NCI-H510A (cell line): Measurements from ENCODE around the gene EFHC1.
"Not testable (repeated sequence)": the region's sequence is repeated elsewhere in the genome, so short reads cannot be mapped to it uniquely, and the experiment has no call there.

ENCODE experiments used
- DNase-seq: peaks from one replicate; lab custom pipeline; 2025; lab: John Stamatoyannopoulos, UW

EFHC1 gene, protein sequence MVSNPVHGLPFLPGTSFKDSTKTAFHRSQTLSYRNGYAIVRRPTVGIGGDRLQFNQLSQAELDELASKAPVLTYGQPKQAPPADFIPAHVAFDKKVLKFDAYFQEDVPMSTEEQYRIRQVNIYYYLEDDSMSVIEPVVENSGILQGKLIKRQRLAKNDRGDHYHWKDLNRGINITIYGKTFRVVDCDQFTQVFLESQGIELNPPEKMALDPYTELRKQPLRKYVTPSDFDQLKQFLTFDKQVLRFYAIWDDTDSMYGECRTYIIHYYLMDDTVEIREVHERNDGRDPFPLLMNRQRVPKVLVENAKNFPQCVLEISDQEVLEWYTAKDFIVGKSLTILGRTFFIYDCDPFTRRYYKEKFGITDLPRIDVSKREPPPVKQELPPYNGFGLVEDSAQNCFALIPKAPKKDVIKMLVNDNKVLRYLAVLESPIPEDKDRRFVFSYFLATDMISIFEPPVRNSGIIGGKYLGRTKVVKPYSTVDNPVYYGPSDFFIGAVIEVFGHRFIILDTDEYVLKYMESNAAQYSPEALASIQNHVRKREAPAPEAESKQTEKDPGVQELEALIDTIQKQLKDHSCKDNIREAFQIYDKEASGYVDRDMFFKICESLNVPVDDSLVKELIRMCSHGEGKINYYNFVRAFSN

DNA sequence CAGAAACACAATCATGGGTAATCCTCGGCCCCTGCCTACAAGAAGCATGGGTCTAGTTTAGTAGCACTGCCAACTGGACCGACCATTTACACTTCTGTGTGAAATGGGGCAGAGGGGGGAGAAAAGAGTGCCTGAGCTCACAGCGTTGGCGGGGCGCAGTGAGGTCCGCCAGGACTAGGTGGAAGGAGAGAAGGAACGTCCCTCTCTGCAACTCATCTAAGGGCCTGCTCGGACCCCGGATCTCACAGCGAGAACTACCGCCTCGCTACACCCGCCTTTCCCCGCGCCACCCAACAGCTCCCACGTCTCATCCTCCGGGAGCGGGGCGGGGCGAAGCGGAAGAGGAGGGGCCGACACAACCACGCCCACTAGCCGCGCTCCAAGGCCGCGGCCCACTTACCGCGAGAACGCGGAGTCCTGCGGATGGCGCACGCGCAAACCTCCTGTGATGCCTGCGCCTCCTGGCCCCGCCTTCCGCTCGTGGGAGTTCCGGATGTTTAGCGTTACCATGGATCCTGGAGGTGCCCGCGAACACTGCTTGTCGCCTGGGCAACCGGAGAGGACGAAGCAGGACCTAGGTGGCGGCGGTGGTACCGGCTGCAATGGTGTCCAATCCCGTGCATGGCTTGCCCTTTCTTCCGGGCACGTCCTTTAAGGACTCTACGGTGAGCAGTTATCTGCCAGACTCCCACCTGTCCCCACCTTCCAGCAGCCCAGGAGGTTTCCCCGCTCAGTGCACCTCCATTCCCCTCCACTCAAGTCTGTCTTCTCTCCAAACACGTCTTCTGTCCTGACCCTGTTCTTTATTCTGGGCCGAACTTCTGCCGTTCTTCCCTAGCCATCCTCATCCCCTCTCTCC is at the start of gene EFHC1:
Gene EFHC1, plus strand, starts transcription at position 534 of the 859 bp plus-strand sequence. Its CDS starts 69 bp downstream, at position 603.
- peak; percentile 100 for DNase-seq

- no peak for DNase-seq
Measured at GRCh38 chr6:52371656-52372191, 48.4 kb upstream of the EFHC1 start.

GRCh38 chr6:52373151-52373690 is 46.9 kb upstream of the EFHC1 start:
- no peak for DNase-seq

DNA sequence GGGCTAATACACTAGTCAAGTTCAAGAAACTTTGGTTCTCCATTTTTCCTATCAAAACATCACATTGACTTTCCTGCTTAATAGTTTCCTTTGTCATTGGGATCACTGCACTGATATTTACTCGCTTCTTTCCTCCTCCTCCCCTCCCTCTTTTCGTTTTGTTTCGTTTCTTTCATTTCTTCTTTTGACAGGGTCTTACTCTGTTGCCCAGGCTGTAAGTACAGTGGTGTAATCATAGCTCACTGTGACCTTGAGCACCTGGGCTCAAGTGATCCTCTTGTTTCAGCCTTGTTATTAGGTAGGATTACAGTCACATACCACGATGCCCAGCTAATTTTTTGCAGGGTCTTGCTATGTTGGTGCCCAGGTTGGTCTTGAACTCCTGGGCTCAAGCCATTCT is 45.9 kb upstream of the EFHC1 start:
- DNase-seq = no peak

DNA sequence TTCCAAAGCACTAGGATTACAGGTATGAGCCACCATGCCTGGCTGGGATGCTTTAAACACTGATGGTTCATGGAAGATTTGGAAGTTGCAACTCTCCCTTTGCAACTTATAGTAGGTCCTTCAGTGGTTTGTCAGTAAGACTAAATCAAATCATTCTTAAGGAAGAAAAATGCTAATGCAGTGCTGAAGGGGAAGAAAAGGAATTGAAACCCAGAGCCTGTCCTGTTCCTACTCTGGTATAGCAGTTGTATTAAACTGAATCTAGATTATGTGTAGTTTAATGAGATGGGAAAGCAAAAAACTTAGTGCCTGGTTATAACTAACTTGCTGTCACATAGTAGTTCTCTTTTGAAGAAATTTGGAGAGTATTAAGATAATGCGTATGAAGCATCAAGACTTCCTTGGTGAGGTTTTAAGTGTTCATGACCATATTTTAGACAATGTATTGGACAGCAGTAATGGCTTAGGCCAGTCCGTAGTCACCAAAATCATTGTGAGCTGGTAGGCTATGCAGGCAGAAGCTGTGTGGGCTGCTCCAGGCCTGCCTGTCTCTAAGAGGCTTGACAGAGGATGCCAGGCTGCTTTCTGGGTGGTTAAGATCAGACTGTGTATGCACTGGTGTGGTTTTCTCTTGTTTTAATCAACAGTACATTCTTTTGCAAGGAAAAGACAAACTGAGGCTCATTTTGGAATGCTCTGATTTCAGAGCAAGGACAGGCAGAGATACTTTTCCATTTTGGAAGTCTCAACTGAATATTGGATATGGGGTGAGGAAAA is 44.2 kb upstream of the EFHC1 start:
- no peak for DNase-seq

DNA sequence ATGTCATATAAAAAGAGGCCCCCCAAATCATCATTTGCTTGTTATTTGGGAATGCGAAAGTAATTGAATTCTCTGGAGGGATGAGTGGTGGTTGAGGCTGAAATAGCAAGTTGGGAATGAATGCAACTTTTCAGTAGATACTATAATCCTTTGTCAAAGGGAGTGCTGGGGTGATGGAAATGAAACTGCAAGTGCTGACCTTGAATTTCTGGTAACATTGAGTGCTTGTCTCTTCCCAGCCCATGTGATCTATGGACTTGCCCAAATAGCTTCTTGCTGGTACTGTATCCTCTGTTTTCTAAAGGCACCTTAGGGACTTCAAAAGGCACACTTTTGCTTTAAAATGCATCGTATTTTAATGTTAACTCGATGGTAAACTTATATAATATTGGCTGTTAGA is 43.4 kb upstream of the EFHC1 start:
- no peak for DNase-seq

DNA sequence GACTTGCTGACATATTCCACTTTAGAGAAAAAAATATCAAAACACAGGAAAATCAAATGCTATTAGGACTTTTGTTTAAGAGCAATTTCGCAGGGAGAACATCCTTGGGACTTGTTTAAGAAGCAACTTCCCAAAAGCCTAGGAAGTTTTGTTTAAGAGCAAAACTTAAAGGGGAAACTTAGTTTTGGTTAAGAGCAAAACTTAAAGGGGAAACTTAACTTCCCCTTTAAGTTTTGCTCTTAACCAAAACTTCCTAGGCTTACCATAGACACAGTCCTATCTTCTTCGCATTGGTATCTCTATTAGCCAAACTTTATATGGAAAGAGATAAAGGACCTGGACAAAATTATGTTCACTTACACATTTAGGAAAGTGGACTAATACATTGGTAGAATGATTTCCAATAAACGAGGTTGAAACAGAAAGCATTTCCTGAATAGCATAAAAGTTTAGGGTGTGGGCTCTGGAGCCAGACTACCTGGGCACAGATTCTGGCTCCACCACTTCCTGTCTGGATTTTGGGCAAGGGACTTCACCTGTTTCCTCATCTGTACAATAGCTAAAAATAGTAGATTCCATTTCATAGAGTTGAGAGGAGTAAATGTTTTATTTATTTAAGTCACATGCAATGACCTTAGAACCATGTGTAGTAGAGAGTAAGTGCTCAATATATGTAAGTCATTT is 42.5 kb upstream of the EFHC1 start:
- DNase-seq = no peak

- DNase-seq = no peak
Measured at GRCh38 chr6:52381249-52381648, 38.9 kb upstream of the EFHC1 start.

DNA sequence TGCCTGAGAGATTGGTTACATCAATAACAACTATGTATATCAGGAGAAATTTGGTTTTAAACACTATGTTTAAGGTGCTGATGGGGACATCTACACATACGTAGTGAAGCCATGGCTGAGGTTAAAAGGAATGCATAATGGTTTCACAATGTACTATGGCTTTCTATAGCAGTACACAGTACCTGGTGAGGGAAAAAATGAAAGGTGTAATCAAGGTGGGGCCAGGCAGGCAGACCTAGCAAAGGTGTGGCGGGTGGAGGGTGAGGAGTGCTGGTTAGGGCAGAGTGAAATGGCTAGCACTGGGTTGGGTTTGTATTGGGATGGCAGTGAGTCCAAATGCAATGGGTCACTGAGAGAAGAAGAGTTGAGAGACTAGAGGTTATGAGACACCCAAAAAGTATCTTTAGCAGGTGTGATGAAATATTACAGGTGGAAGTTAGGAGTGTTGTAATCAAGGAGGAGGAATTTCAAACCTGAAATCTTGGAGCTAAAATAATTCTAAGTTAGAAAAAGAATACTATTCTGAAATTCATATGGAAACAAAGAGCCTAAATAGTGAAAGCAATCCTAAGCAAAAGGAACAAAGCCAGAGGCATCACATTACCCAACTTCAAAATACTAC is 35.9 kb upstream of the EFHC1 start:
- no peak for DNase-seq

DNA sequence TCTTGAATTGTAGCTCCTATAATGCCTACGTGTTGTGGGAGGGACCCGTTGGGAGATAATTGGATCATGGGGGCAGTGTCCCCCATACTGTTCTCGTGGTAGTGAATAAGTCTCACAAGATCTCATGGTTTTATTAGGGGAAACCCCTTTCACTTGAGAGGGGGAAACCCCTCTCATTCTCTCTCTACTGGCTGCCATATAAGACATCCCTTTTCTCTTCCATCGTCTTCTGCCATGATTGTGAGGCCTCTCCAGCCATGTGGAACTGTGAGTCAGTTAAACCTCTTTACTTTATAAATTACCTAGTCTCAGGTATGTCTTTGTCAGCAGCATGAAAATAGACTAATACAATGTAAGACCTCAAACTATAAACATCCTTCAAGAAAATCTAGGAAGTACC is 35.1 kb upstream of the EFHC1 start:
- no peak for DNase-seq

DNA sequence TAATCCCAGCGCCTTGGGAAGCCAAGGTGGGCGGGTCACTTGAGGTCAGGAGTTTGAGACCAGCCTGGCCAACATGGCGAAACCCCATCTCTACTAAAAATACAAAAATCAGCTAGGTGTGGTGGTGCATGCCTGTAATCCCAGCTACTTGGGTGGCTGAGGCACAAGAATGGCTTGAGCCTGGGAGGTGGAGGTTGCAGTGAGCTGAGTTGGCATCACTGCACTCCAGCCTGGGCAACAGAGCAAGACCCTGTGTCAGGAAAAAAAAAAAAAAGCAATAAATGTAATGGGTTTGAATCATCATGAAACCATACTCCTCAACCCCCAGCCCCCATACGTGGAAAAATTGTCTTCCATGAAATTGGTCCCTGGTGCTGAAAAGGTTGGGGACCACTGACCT is 32.0 kb upstream of the EFHC1 start:
- DNase-seq = not testable (repeated sequence)

DNA sequence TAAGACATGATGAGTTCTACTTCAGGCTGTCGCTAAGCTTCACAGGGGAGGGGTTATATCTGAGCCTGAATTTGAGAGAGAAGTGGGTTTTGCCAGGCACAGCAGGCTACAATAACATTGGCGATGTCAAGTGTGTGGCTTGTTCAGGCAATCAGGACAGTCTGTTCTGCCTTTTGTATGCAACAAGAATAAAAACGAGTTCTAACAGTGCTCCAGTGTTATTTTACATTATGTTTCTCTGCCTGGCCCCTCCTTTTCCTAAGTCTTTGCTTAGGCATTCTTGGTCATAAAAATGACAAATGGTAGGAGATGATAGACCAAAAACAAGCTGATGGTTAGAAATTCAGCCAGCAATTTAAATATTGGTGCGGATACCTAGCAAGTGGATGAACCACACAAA is 31.4 kb upstream of the EFHC1 start:
- no peak for DNase-seq

DNA sequence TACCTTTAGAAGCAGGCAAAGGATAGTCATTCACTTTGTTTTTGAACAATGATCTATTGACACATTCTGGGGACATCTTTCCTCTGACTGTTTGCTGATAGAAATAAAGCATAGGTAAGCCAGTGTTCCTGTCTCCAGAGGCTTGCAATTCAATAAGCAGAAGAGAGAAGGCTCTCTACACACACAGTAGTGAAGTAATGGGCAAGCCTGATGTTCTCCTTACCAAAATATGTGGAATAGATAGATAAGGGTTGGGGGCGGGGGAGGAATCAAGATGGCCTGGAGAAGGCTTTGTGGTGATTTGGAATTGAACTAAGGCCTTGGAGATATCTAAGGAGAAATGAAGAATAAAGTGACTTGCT is 30.9 kb upstream of the EFHC1 start:
- no peak for DNase-seq

- DNase-seq = peak; percentile 26
Measured at GRCh38 chr6:52389626-52390360, 30.3 kb upstream of the EFHC1 start.

GRCh38 chr6:52390361-52390727 is 29.8 kb upstream of the EFHC1 start:
- DNase-seq = peak; percentile 11

DNA sequence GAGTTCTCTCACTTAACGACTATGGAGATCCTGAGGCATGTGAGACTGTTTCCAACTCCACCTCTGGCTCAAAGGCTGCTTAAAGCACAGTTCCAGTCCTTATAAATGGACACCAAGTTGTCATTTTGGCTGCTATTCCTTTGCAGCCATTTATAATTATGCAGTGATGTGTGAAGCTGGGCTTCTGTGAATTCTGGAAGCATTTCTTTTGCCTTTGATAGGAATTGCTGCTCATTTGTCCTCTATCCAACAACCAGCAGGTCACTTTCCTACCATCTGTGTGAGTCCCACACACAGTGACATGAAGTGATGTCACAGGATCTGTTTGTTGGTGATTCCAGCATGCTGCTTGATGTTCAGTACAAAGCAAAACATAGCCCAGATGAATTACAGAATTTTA is 28.5 kb upstream of the EFHC1 start:
- no peak for DNase-seq

DNA sequence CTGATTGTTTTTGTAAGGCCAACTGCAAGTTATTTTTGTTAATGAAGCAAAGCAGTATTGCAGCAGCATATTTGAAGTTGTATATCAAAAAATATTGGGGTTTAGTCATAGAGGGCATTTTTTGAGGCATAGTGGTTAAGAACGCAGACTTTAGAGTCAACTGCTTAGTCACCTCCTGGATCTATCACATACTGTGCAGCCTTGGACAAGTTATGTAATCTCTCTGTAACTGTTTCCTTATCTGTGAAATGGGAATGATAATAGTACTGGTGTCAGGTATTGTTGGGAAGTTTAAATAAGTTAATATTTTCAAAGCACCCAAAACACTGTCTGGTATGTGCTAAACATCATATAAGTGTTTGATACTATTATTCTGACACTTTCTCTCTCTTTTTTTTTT is 27.2 kb upstream of the EFHC1 start:
- DNase-seq = no peak

DNA sequence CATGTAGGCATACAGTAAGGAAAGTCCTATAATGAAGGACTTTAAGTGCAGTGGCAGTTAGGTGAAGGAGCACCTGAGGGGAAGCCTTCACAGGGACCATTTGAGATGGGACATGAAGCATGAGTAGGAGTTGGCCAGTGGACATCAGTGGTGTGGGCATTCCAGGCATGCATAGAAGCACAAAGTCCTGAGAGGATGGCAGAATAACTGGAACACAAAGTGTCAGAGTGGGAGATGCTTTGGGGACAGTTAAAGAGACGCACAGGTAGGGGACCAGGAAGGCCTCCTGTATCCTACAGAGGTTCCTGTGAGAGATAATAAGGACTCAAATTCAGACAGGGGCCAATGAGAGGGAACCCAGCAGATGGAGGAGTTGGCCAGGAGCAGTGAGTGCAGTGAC is 26.4 kb upstream of the EFHC1 start:
- no peak for DNase-seq

- no peak for DNase-seq
Measured at GRCh38 chr6:52394251-52394666, 25.9 kb upstream of the EFHC1 start.

- DNase-seq = no peak
Measured at GRCh38 chr6:52395969-52396368, 24.2 kb upstream of the EFHC1 start.
